Endothelial cell of umbilical vein (primary cell): ENCODE results near the gene APBA3. TPM values are rescaled to one million over a fixed set of nuclear protein-coding genes. Genes with fewer than 3 reads are reported as not detected.

Experiments used
- BruUV-seq: library from RNA; stranded (reverse); fragments of 400-500 nt; replicated peaks from 2 replicates; lab custom pipeline; 2021; lab: Mats Ljungman, UMichigan
- CTCF ChIA-PET: fragments of 300-600, 350-600 bp; sonication (Branson Sonifier 250); formaldehyde crosslinking; loops from one replicate; lab custom pipeline; 2021; ENCODE audit warnings: antibody characterized with exemption, inconsistent platforms; lab: Charles Lee
- POLR2A ChIA-PET: fragments of 300-600, 350-600 bp; sonication (Branson Sonifier 250); formaldehyde crosslinking; loops from one replicate; lab custom pipeline; 2021; ENCODE audit warnings: antibody characterized with exemption, inconsistent platforms; lab: Charles Lee
- DNase-seq: peaks from one replicate; pipeline ENCODE4 v3.0.0-alpha.2; 2011; ENCODE audit warnings: low read depth, low spot score
- FAIRE-seq: peaks from 2 replicates; lab custom pipeline; 2011; peaks lifted over from hg19 to GRCh38; lab: Jason Lieb, UNC
- H2AFZ ChIP-seq: 2 replicates; pipeline ENCODE4 v1.6.0; 2012; ENCODE audit warnings: low read depth, low read length, control low read depth, inconsistent platforms
- H3K27ac ChIP-seq: 2 replicates; pipeline ENCODE4 v1.5.1; 2011; ENCODE audit warnings: low read depth, mild to moderate bottlenecking, control low read depth, low read length, moderate library complexity; ENCODE audit not compliant: insufficient read depth
- H3K27me3 ChIP-seq, 2 experiments: 2 replicates each; pipeline versions ENCODE4 v1.6.0 to v1.6.1; 2011; ENCODE audit warnings: low read length in 2 of 2, mixed read lengths in 1 of 2; ENCODE audit not compliant: control insufficient read depth in 2 of 2, insufficient read depth in 2 of 2
- H3K36me3 ChIP-seq, 2 experiments: 2 replicates in 1 of 2; 3 replicates in 1 of 2; pipeline ENCODE4 v1.5.1; 2011; ENCODE audit warnings: low read length in 2 of 2, mild to moderate bottlenecking in 1 of 2, moderate library complexity in 1 of 2; ENCODE audit not compliant: control insufficient read depth in 2 of 2, insufficient read depth in 2 of 2; ENCODE audit errors: extremely low read depth in 1 of 2
- H3K4me1 ChIP-seq: 3 replicates; pipeline ENCODE4 v1.5.1; 2011; ENCODE audit warnings: mild to moderate bottlenecking, low read length; ENCODE audit not compliant: control insufficient read depth, insufficient read depth; ENCODE audit errors: extremely low read depth
- H3K4me2 ChIP-seq: 2 replicates; pipeline ENCODE4 v1.6.1; 2011; ENCODE audit warnings: low read length, control low read depth, mixed read lengths; ENCODE audit not compliant: insufficient read depth
- H3K4me3 ChIP-seq, 3 experiments: fragments of 200-600 bp in 1 of 3; sonication (generic), shearing (Covaris generic) in 1 of 3; replicated peaks in 1 of 3; 2 replicates each; pipeline ENCODE4 v1.5.1; 2011 to 2016; ENCODE audit warnings: control low read depth in 3 of 3, low read length in 3 of 3, mild to moderate bottlenecking in 2 of 3, inconsistent platforms in 1 of 3, low read depth in 1 of 3, moderate library complexity in 1 of 3; ENCODE audit not compliant: insufficient read depth in 1 of 3
- H3K79me2 ChIP-seq: 2 replicates; pipeline ENCODE4 v1.6.0; 2012; ENCODE audit warnings: low read length, inconsistent platforms; ENCODE audit not compliant: control insufficient read depth, insufficient read depth
- H3K9ac ChIP-seq: replicated peaks from 2 replicates; pipeline ENCODE3; 2011; ENCODE audit warnings: low read length, control low read depth; ENCODE audit not compliant: insufficient read depth; ENCODE audit errors: extremely low read depth
- H3K9me1 ChIP-seq: replicated peaks from 3 replicates; pipeline ENCODE4 v1.6.0; 2011; ENCODE audit warnings: mild to moderate bottlenecking, low read length; ENCODE audit not compliant: control insufficient read depth, insufficient read depth; ENCODE audit errors: extremely low read depth
- H3K9me3 ChIP-seq: replicated peaks from 2 replicates; pipeline ENCODE4 v1.5.1; 2012; ENCODE audit warnings: low read length, inconsistent platforms; ENCODE audit not compliant: control insufficient read depth, insufficient read depth
- H4K20me1 ChIP-seq: replicated peaks from 2 replicates; pipeline ENCODE3; 2011; ENCODE audit warnings: mild to moderate bottlenecking, low read length; ENCODE audit not compliant: control insufficient read depth, insufficient read depth; ENCODE audit errors: extremely low read depth
- EZH2 ChIP-seq: IDR thresholded peaks from 2 replicates; pipeline ENCODE4 v1.6.1; 2012; ENCODE audit warnings: borderline replicate concordance, low read depth, mild to moderate bottlenecking, moderate library complexity, low read length, inconsistent platforms; ENCODE audit not compliant: severe bottlenecking
- FOS ChIP-seq: IDR thresholded peaks from 2 replicates; pipeline ENCODE4 v1.6.1; 2011; ENCODE audit warnings: mild to moderate bottlenecking, low read length, moderate library complexity, borderline replicate concordance; ENCODE audit not compliant: insufficient read depth
- GATA2 ChIP-seq: IDR thresholded peaks from 2 replicates; pipeline ENCODE4 v1.7.0; 2011; ENCODE audit warnings: low read depth, mild to moderate bottlenecking, moderate library complexity, mixed read lengths, low read length; ENCODE audit not compliant: insufficient read length, insufficient read depth
- JUN ChIP-seq: IDR thresholded peaks from 2 replicates; pipeline ENCODE4 v1.6.1; 2011; ENCODE audit warnings: borderline replicate concordance, low read depth; ENCODE audit not compliant: insufficient read length, insufficient read depth
- MAX ChIP-seq: IDR thresholded peaks from 2 replicates; pipeline ENCODE4 v1.6.1; 2011; ENCODE audit not compliant: insufficient read depth, insufficient read length
- MYC ChIP-seq: IDR thresholded peaks from one replicate; pipeline ENCODE4 v1.6.1; 2011; ENCODE audit warnings: mild to moderate bottlenecking, low read depth, low read length
- POLR2A ChIP-seq: IDR thresholded peaks from 2 replicates; pipeline ENCODE4 v1.6.1; 2012; ENCODE audit warnings: low read depth, mild to moderate bottlenecking, control low read depth, low read length
- POLR2AphosphoS5 ChIP-seq: IDR thresholded peaks from 2 replicates; pipeline ENCODE4 v1.6.1; 2012; ENCODE audit warnings: low read depth, mild to moderate bottlenecking, control low read depth, low read length, moderate library complexity; ENCODE audit not compliant: insufficient read depth
- dilution Hi-C: fragments of 300-500 bp; cut with MboI; formaldehyde crosslinking; loops from one replicate; pipeline ENCODE4 v1.15.0; 2019; ENCODE audit warnings: low sequenced_read_pairs; ENCODE audit not compliant: extremely low pct_ligation_motif_present
- intact Hi-C: fragments of 100-400 bp; cut with micrococcal nuclease; formaldehyde crosslinking; loops from one replicate; pipeline ENCODE4 v1.10.0; 2022
- polyA plus RNA-seq, 4 experiments: library from polyadenylated mRNA; depleted of rRNA in 3 of 4; stranded (reverse) in 3 of 4; unstranded in 1 of 4; fragments of >200 nt; gene quantifications; 2 replicates each; pipeline versions ENCODE4 v1.2.1 to v1.2.3, GENCODE V29; 2011 to 2012; ENCODE audit warnings: missing spikeins in 1 of 4
- total RNA-seq: library from RNA; stranded (reverse); gene quantifications from 2 replicates; pipeline ENCODE4 v1.2.3, GENCODE V29; 2021
- TF ChIP-seq, protein P1 (sequence below), 2 donors: IDR thresholded peaks; 1 replicate in 1 of 2; 2 replicates in 1 of 2; pipeline ENCODE4 v1.5.1; 2011; ENCODE audit warnings: low read length in 2 of 2, mild to moderate bottlenecking in 2 of 2, moderate library complexity in 2 of 2, control low read depth in 1 of 2, inconsistent platforms in 1 of 2, low read depth in 1 of 2; ENCODE audit not compliant: insufficient read depth in 1 of 2; ENCODE audit errors: extremely low read depth in 1 of 2

The APBA3 gene
- total and polyA plus RNA-seq, 2 donors (not counting 3 experiments of a cell fraction or from before 2014, with no cell fraction given): 23.4 to 25.1 TPM

DNA sequence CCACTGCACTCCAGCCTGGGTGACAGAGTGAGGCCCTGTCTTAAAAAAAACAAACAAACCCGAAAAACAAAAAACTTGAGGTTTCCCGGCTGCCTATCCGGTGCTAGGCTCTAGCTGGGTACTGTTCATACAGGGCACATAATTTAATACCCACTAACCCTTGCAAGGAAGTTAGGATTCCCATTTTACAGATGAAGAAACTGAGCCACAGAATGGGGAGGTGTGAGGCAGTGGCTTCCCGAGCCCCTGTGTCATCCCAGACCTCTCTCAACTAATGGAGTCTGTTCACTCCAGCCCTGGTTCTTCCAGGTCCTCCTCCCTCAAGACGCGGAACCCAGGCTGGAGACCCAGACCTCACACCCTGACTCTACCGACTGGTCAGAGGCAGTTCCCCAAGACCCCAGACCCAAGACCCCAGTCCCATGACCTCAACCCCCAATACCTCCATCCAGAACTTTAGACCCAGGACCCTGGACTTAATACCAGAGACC, 576 bp downstream of the APBA3 start:
- intact Hi-C loops: no loop called here
- DNase-seq: no peak

More for the DNA sequence above, 576 bp downstream of the APBA3 start:
- H3K4me1 ChIP-seq: peaks cover 11% of the 10 kb centered on the region
- H2AFZ ChIP-seq: peak overlapping the region; percentile 78
- H3K9me3 ChIP-seq: no peaks in the 10 kb centered on the region
- H3K9me1 ChIP-seq: no peaks in the 10 kb centered on the region
- no peaks in the 10 kb centered on the region for H4K20me1 ChIP-seq
- CTCF ChIA-PET: interaction anchor here (3.6 kb wide), 1 partner anchor 61 kb away, joined by 19 read pairs; no protein-coding TSS in a partner anchor
- H3K27me3 ChIP-seq: no peaks in the 10 kb centered on the region
- no TSS peak for BruUV-seq
- TF ChIP-seq FOS: no peak
- TF ChIP-seq POLR2AphosphoS5: no peak
- no peak for TF ChIP-seq MYC
- no peak for TF ChIP-seq EZH2
- TF ChIP-seq POLR2A: no peak
- TF ChIP-seq GATA2: no peak
- no peak for TF ChIP-seq JUN
- no peak for TF ChIP-seq MAX
- TF ChIP-seq, protein P1, sequence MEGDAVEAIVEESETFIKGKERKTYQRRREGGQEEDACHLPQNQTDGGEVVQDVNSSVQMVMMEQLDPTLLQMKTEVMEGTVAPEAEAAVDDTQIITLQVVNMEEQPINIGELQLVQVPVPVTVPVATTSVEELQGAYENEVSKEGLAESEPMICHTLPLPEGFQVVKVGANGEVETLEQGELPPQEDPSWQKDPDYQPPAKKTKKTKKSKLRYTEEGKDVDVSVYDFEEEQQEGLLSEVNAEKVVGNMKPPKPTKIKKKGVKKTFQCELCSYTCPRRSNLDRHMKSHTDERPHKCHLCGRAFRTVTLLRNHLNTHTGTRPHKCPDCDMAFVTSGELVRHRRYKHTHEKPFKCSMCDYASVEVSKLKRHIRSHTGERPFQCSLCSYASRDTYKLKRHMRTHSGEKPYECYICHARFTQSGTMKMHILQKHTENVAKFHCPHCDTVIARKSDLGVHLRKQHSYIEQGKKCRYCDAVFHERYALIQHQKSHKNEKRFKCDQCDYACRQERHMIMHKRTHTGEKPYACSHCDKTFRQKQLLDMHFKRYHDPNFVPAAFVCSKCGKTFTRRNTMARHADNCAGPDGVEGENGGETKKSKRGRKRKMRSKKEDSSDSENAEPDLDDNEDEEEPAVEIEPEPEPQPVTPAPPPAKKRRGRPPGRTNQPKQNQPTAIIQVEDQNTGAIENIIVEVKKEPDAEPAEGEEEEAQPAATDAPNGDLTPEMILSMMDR (IDR thresholded peaks at IDR 0.05; ENCODE audit: extremely low read depth in 1 of 2, insufficient read depth in 1 of 2, low read depth in 1 of 2, low read length in 2 of 2): no peak
- peak overlapping the region; percentile 64 to 93 (median 83) for H3K4me3 ChIP-seq
- POLR2A ChIA-PET: no interaction called here
- dilution Hi-C loops: no loop called here
- peaks cover 23% of the 10 kb centered on the region for H3K79me2 ChIP-seq
- H3K27ac ChIP-seq: peak overlapping the region; percentile 59
- H3K4me2 ChIP-seq: peak overlapping the region; percentile 59
- no peak for FAIRE-seq
- peak overlapping the region; percentile 93 for H3K9ac ChIP-seq
- H3K36me3 ChIP-seq: peaks cover 0 to 5% of the 10 kb centered on the region in 2 experiments
